Coronary artery (tissue), 2 donors: ENCODE measurements around the gene RERE.
A peak's percentile ranks its signal among the peaks of the same experiment; 100 is the strongest.

Experiments used
- DNase-seq: peaks from one replicate; pipeline ENCODE4 v3.0.0-alpha.2; 2017; ENCODE audit warnings: low spot score
- H3K27ac ChIP-seq, 2 donors: fragments of 200-600 bp; sonication (generic); one replicate each; pipeline ENCODE4 v1.5.1; 2016 to 2019
- H3K4me3 ChIP-seq: fragments of 200-600 bp; sonication (generic); 2 replicates; pipeline ENCODE4 v1.5.1; 2016; ENCODE audit warnings: mild to moderate bottlenecking, moderate library complexity
- TF ChIP-seq, protein P1 (sequence below): fragments of 200-600 bp; sonication (generic); IDR thresholded peaks from one replicate; pipeline ENCODE4 v1.5.1; 2019; ENCODE audit warnings: antibody characterized with exemption

RERE gene

DNA sequence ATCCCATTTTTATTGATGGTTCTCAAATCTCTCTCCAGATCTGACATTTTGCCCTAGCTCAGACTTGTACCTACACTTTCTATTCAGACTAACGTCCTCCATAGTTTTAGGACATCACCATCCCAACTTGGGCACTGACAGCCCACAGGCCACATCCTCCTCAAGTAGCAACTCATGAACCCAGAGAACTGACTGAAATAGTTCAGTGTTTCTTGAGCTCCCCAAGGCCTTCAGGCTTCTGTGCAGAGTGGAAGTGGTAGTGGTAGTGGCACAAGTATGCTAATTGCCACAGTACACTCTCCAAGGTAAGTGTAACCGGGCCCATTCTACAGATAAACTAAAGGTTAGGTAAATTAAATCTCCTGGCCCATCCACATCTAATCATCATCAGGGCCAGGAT, 387.0 kb downstream of the RERE start:
- no peak for DNase-seq
- no peak overlapping the region for H3K27ac ChIP-seq
- TF ChIP-seq, protein P1, sequence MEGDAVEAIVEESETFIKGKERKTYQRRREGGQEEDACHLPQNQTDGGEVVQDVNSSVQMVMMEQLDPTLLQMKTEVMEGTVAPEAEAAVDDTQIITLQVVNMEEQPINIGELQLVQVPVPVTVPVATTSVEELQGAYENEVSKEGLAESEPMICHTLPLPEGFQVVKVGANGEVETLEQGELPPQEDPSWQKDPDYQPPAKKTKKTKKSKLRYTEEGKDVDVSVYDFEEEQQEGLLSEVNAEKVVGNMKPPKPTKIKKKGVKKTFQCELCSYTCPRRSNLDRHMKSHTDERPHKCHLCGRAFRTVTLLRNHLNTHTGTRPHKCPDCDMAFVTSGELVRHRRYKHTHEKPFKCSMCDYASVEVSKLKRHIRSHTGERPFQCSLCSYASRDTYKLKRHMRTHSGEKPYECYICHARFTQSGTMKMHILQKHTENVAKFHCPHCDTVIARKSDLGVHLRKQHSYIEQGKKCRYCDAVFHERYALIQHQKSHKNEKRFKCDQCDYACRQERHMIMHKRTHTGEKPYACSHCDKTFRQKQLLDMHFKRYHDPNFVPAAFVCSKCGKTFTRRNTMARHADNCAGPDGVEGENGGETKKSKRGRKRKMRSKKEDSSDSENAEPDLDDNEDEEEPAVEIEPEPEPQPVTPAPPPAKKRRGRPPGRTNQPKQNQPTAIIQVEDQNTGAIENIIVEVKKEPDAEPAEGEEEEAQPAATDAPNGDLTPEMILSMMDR, result no peak
- H3K4me3 ChIP-seq, result no peak overlapping the region

DNA sequence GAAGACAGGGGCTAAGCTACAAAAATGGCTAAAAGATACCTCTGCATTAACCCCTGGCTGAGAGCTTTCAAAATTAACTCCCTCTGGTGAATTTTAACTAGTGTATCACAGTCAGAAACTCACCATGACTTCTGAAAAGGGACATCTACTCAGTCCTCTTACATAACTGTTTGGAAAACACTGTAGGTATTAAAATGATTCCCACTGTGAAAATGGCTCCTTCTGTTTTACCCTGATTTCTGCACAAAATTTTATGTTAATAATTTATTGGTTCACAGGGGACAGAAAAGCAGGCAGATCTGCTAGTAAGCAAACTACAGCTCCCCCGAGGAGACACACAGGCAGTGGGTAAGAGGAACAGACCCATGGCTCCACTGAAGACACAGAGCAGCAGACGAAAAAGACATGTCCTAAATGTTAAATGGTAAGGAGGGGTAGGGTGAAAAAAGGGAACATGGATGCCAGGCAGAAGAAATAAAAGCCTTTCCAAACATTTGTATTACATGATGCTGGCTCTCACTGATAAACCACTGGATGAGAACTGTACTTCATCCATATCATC, 387.8 kb downstream of the RERE start:
- peak overlapping the region in 1 of 2 donors; percentile 12 for H3K27ac ChIP-seq
- TF ChIP-seq, protein P1, result no peak
- no peak for DNase-seq
- H3K4me3 ChIP-seq, result no peak overlapping the region

DNA sequence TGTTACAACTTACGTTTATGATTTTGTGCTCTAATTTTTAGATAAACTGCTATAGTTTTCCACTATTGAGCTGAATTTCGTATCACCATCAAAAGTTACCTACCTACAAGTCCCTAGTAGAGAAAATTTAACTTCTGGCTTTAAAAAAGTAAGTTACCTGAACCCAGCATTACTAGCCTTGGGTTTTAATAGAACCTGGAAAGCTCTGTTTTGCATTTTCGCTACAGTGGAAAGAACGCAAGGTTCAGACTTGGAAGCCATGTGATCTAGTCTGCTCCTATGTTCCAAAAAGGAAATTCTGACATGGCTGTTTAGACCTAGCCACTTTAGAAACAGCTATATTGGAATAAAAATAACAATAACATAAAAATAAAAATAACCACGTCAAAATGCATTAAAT, 389.0 kb downstream of the RERE start:
- Histone ChIP-seq H3K27ac (peak overlapping the region; percentile 40 to 58), H3K4me3 (no peak overlapping the region)
- TF ChIP-seq, protein P1, result no peak
- no peak for DNase-seq

DNA sequence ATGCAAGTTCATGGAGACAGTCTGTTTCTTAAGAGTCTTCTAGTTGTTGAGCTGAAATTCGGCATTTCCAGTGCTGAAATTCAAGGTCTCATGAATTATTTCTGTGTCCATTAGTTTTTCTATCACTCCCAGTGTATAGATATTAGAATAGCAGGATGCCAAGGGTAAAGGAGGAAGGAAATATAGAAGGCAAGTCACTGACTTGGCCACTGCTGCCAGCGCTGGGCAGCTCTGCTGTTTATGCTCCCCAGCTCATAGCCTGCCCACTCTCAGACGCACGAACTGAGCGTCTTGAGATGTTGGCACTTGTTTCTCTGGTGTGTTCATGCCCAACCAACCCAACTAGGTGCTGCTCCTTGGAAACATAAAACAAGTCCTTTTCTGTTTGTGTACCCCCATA, 389.5 kb downstream of the RERE start:
- H3K27ac ChIP-seq, result peak overlapping the region; percentile 40 to 58

DNA sequence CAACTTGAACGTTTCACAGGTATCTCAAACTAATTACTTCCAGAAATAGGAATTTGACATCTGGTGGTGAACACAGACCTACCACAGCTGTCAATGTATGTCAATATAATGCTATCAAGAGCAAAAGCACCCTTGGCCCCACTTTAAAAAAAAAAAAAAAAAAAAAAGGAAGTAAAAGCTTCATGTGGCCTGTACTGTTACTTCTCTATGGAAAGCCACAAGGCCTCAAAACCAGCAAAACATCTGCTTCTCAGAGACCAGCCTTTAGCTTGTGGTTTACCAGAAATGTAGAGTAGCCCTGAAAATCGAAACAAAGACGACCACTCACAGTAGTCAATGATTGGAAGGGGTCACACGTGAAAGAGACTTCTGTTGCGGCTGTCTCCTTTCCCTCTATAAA, 389.9 kb downstream of the RERE start:
- Histone ChIP-seq H3K4me3 (no peak overlapping the region), H3K27ac (peak overlapping the region; percentile 40 to 58)
- TF ChIP-seq, protein P1, result no peak
- DNase-seq, result no peak

More for the DNA sequence above, 389.5 kb downstream of the RERE start:
- no peak overlapping the region for H3K4me3 ChIP-seq
- DNase-seq, result no peak
- TF ChIP-seq, protein P1, result no peak

DNA sequence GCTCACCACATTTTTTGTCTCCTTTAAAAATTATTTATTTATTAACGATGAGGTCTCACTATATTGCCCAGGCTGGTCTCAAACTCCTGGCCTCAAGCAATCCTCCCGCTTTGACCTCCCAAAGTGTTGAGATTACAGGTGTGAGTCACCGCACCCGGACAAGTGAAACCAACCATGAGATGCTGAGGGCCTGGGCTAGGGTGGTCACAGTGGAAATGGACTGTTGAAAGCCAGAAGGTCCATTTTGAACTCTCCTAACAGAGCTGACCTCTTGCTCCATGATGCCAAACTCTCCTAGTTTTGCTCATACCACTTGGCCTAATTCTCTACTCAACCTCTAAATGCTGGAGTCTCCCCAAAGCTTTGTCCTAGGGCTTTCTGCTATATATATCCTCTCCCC, 390.4 kb downstream of the RERE start:
- Histone ChIP-seq H3K27ac (peak overlapping the region in 1 of 2 donors; percentile 49), H3K4me3 (no peak overlapping the region)
- TF ChIP-seq, protein P1, result no peak
- DNase-seq, result no peak

DNA sequence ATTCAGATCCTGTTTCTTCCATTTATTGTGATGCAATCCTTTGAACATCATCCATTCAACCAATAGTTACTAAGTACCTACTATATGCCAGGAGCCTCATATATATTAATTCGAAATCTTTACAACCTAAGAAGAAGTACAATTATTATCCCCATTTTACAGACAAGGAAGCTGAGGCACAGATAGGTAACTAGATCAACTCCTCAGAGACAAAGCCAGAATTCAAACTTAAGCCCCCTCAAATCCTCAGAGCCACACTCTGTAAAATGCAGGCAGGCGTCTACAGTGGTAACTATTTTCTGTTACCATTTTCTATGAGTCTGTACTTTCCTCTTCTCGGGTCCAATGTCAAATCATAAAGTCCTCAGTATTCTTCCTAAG, 391.7 kb downstream of the RERE start:
- no peak for DNase-seq
- peak overlapping the region; percentile 98 to 99 for H3K27ac ChIP-seq
- H3K4me3 ChIP-seq, result no peak overlapping the region
- TF ChIP-seq, protein P1, result no peak
